Measurements from ENCODE around the gene MYOM1.

GRCh38 chr18:3189884-3190283, 29.9 kb downstream of the MYOM1 start:
- no peak for TF ChIP-seq SP1 (IDR thresholded peaks at IDR 0.05)
- no peak for TF ChIP-seq BHLHE40 (IDR thresholded peaks at IDR 0.05; ENCODE audit: borderline replicate concordance)
- no peak for TF ChIP-seq FOXM1 (IDR thresholded peaks at IDR 0.05; ENCODE audit: borderline replicate concordance)
- TF ChIP-seq TARDBP (IDR thresholded peaks at IDR 0.05) = no peak
- TF ChIP-seq ZNF384 (IDR thresholded peaks at IDR 0.05) = no peak
- TF ChIP-seq FOXK2 (IDR thresholded peaks at IDR 0.05) = no peak
- TF ChIP-seq ELF4 (IDR thresholded peaks at IDR 0.05) = no peak
- TF ChIP-seq SUZ12 (IDR thresholded peaks at IDR 0.05) = no peak
